ENCODE data around the gene HSP90AB1.

HSP90AB1 gene

DNA sequence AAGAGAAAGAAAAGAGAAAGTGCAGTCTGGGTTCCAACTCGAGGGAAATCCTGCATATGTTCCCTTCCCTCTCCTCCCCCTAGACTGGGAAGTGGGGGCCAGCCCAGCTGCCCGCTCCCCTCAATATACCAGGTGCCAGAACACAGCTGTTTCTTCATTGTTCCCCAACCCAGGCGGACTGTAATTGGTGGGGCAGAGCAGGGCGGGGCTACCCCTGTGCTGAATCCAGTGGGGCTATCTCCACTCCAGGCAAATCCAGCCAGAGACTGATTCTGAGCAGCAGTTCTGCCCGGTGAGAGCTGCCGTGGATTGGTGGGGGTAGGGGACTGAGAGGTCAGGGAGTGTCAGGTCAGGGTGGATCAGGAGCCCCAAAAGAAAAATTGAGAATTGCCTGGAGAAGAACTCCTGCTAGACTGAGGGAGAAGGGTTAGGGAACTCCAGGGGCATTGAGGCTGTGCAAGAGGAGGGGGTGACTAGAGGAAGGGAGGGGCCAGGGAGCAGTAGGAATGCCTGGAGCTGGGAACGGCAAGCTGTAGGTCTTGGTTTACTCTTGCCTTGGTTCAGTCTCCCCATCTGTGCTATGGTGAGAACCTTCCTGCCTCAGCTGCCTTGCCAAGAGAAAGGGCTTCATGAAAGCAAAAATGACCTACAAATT is 30.1 kb upstream of the HSP90AB1 start, which contains the start of gene MYMX:
Gene MYMX, plus strand, starts transcription at position 250 of the 655 bp plus-strand sequence. CDS start 546 bp downstream, outside the sequence.
- peaks cover 22 to 43% of the 10 kb centered on the region in 2 donors for H3K4me1 ChIP-seq (ENCODE audit: control insufficient read depth in 1 of 2, insufficient read depth in 2 of 2, low read length in 2 of 2)
- no peaks in the 10 kb centered on the region for H3K27me3 ChIP-seq (ENCODE audit: low read depth, low read length)
- H3K9me3 ChIP-seq (ENCODE audit: control insufficient read depth in 1 of 2, low read length in 2 of 2), result no peaks in the 10 kb centered on the region
- H3K27ac ChIP-seq (ENCODE audit: low read length), result peak within 1 kb of the TSS; percentile 67
- H3K36me3 ChIP-seq (ENCODE audit: control insufficient read depth in 1 of 2, insufficient read depth in 2 of 2, low read length in 2 of 2), result no peaks in the 10 kb centered on the region
- peak within 1 kb of the TSS in 1 of 2 donors; percentile 29 for H3K4me3 ChIP-seq (ENCODE audit: low read depth in 1 of 2, low read length in 2 of 2)

DNA sequence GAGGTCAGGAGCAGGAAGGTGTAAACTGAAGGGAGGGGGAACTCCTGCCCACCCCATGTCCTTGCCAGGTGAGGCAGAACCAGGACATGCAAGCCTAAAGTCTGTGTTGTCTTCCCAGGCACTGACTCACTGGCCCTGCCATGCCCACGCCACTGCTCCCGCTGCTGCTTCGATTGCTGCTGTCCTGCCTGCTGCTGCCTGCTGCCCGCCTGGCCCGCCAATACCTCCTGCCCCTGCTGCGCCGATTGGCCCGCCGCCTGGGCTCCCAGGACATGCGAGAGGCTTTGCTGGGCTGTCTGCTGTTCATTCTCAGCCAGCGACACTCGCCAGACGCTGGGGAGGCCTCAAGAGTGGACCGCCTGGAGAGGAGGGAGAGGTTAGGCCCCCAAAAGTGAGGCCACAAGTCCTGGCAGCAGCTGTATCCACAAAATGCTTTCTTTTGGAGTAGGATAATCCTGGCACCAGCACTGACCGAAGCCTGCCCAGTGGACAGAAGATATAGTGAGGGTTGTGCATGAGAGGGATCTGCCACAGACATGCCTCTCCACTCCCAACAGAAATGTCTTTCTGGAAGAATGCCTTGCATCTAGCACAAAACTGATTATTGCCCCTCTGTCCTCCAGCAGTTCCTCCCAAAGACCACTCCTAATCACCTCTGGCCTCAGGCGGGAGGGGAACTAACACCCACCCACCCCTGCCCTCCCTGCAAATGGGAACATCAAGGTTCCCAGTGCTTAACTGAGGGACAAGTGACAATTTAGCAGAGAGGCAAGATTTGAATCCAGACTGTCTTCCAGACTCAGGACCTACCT is 29.4 kb upstream of the HSP90AB1 start:
- Histone ChIP-seq H3K4me1 (ENCODE audit: control insufficient read depth in 1 of 2, insufficient read depth in 2 of 2, low read length in 2 of 2) (peaks cover 26 to 50% of the 10 kb centered on the region in 2 donors), H3K36me3 (ENCODE audit: control insufficient read depth in 1 of 2, insufficient read depth in 2 of 2, low read length in 2 of 2) (no peaks in the 10 kb centered on the region), H3K27ac (ENCODE audit: low read length) (peak overlapping the region; percentile 67), H3K27me3 (ENCODE audit: low read depth, low read length) (no peaks in the 10 kb centered on the region), H3K4me3 (ENCODE audit: low read depth in 1 of 2, low read length in 2 of 2) (peak overlapping the region in 1 of 2 donors; percentile 29), H3K9me3 (ENCODE audit: control insufficient read depth in 1 of 2, low read length in 2 of 2) (no peaks in the 10 kb centered on the region)

DNA sequence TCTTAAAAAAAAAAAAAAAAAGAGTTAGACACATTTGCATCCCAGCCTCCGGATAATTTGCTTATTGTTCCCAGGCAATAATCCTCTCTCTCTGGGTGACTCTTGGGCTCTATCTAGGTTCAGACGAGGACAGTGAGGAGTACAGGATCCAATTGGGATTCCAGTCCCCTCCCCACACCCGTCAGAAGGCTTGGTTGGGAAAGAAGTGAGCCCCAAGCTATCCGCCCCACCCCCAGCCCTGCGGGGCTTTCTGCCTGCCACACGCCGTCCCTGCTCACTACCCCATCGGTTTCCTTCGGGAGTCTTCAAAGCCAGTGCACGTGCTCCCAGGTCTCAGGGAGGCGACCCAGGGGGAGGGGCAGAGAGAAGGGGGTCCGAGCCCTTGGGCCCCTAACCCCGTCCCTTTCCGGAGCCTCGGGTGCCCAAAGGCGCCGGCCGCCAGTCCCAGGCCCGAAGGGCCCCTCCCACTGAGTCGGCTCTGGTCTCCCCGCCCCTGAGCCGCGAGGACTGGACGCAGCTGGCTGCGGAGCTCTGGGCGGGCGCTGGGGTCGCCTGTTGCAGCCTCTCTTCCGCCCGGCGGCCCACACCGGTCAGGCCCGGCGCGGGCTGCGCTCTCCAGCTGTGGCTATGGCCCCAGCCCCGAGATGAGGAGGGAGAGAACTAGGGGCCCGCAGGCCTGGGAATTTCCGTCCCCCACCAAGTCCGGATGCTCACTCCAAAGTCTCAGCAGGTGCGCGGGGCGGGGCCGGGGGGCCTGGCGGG is 27.7 kb upstream of the HSP90AB1 start:
- peak overlapping the region; percentile 63 to 72 for H3K4me3 ChIP-seq (ENCODE audit: low read depth in 1 of 2, low read length in 2 of 2)
- H3K36me3 ChIP-seq (ENCODE audit: control insufficient read depth in 1 of 2, insufficient read depth in 2 of 2, low read length in 2 of 2), result no peaks in the 10 kb centered on the region
- H3K27me3 ChIP-seq (ENCODE audit: low read depth, low read length), result no peaks in the 10 kb centered on the region
- no peaks in the 10 kb centered on the region for H3K9me3 ChIP-seq (ENCODE audit: control insufficient read depth in 1 of 2, low read length in 2 of 2)
- peaks cover 31 to 60% of the 10 kb centered on the region in 2 donors for H3K4me1 ChIP-seq (ENCODE audit: control insufficient read depth in 1 of 2, insufficient read depth in 2 of 2, low read length in 2 of 2)
- peak overlapping the region; percentile 49 for H3K27ac ChIP-seq (ENCODE audit: low read length)

DNA sequence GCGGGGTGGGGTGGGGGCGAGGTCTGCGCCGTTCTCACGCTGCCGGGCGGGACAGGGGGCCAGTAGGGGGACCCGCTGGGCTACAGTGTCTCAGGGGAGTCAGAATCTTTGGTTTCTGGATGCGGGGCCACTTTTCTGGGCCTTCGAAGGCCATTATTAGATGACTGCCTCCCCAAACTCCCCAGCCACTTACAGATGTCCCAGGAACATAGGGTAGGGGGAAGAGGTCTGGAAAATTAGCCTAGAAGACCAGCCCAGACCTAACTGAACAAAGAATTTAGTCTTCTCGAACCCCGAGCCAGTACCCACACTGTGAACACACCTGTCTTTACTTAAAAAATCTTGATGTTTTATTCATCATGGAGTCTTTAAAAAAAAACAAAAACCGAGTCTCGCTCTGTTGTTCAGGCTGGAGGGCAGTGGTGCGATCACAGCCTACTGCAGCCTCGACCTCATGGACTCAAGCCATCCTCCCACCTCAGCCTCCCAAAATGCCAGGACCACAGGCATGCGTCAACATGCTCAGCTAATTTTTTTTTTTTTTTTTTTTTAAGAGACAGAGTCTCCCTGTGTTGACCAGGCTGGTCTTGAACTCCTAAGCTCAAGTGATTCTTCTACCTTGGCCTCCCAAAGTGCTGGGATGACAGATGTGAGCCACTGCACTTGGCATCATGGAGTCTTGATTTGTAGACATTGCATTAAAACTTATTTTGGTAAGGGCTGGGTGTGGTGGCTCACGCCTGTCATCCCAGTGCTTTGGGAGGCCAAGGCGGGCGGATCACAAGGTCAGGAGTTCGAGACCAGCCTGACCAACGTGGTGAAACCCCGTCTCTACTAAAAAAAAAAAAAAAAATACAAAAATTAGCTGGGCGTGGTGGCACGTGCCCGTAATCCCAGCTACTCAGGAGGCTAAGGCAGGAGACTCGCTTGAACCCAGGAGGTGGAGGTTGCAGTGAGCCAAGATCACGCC is 26.8 kb upstream of the HSP90AB1 start:
- H3K36me3 ChIP-seq (ENCODE audit: control insufficient read depth in 1 of 2, insufficient read depth in 2 of 2, low read length in 2 of 2), result no peaks in the 10 kb centered on the region
- H3K27me3 ChIP-seq (ENCODE audit: low read depth, low read length), result no peaks in the 10 kb centered on the region
- H3K4me3 ChIP-seq (ENCODE audit: low read depth in 1 of 2, low read length in 2 of 2), result peak overlapping the region; percentile 46 to 72
- H3K9me3 ChIP-seq (ENCODE audit: control insufficient read depth in 1 of 2, low read length in 2 of 2), result no peaks in the 10 kb centered on the region
- H3K4me1 ChIP-seq (ENCODE audit: control insufficient read depth in 1 of 2, insufficient read depth in 2 of 2, low read length in 2 of 2), result peaks cover 36 to 68% of the 10 kb centered on the region in 2 donors
- H3K27ac ChIP-seq (ENCODE audit: low read length), result no peak overlapping the region

DNA sequence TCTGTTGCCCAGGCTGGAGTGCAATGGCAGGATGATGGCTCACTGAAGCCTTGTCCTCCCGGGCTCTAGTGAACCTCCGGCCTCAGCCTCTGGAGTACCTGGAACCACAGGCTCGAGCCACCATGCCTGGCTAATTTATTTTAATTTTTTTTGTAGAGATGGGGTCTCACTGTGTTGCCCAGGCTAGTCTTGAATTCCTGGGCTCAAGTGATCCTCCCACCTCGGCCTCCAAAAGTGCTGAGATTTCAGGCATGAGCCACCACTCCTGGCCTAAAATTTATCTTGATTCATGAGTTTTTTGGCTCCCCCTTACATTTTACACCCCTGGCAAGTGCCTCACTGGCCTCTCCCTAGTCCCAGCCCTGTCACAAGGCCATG is 26.0 kb upstream of the HSP90AB1 start:
- peaks cover 36 to 76% of the 10 kb centered on the region in 2 donors for H3K4me1 ChIP-seq (ENCODE audit: control insufficient read depth in 1 of 2, insufficient read depth in 2 of 2, low read length in 2 of 2)
- no peaks in the 10 kb centered on the region for H3K27me3 ChIP-seq (ENCODE audit: low read depth, low read length)
- no peaks in the 10 kb centered on the region for H3K9me3 ChIP-seq (ENCODE audit: control insufficient read depth in 1 of 2, low read length in 2 of 2)
- no peaks in the 10 kb centered on the region for H3K36me3 ChIP-seq (ENCODE audit: control insufficient read depth in 1 of 2, insufficient read depth in 2 of 2, low read length in 2 of 2)
- peak overlapping the region; percentile 27 for H3K27ac ChIP-seq (ENCODE audit: low read length)
- H3K4me3 ChIP-seq (ENCODE audit: low read depth in 1 of 2, low read length in 2 of 2), result no peak overlapping the region

DNA sequence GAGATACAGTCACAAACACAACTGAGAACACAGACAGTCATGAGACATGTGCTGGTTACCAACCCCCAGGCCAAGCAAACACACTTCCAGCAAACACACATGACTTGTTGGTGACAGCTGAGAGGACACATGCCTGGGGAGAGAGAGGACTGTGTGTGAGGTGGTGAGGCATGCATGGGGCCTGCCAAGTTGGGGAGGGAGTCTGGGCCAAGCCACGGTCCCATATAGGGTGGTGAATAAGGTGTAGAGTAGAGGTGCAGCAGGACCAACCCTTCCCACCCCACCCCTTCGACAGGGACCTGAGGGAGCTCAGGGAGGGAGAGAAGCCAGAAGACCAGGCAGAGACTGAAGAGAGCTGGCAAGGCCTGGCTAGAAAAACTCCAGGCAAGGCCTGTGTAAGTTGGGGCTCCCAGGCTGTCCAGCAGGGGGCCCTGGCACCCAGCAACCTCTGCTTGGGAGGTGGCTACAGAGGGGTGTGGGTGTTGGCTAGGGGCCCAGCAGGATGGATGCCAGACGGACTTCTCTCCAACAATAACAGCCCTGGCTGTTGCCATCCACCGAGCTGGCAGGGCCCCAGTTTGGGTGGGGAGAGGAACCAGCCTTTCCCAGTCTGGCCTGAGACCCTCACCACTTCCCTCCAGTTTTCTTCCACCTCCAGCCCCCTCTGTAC is 25.5 kb upstream of the HSP90AB1 start:
- Histone ChIP-seq H3K36me3 (ENCODE audit: control insufficient read depth in 1 of 2, insufficient read depth in 2 of 2, low read length in 2 of 2) (no peaks in the 10 kb centered on the region), H3K27me3 (ENCODE audit: low read depth, low read length) (no peaks in the 10 kb centered on the region), H3K4me1 (ENCODE audit: control insufficient read depth in 1 of 2, insufficient read depth in 2 of 2, low read length in 2 of 2) (peaks cover 36 to 81% of the 10 kb centered on the region in 2 donors), H3K27ac (ENCODE audit: low read length) (peak overlapping the region; percentile 27), H3K9me3 (ENCODE audit: control insufficient read depth in 1 of 2, low read length in 2 of 2) (no peaks in the 10 kb centered on the region), H3K4me3 (ENCODE audit: low read depth in 1 of 2, low read length in 2 of 2) (no peak overlapping the region)

DNA sequence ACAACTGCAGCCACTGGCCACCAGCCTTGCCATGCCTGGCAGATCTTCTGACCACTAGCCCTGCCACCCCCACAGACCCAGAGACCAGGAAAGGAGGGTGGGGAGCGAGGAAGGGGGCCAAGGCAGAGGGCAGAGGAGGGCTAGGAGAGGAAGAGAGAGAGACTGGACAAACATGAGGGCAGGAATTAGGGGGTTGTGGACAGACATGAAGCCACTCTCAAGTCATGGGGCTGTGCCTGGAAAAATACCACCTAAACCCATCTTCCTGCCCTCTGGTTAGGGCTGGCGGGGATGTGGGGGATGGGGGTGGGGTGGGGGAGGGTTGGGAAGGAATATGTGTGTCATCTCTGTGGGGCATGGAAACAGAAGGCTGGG is 25.0 kb upstream of the HSP90AB1 start:
- Histone ChIP-seq H3K4me1 (ENCODE audit: control insufficient read depth in 1 of 2, insufficient read depth in 2 of 2, low read length in 2 of 2) (peaks cover 32 to 82% of the 10 kb centered on the region in 2 donors), H3K27ac (ENCODE audit: low read length) (peak overlapping the region; percentile 27), H3K4me3 (ENCODE audit: low read depth in 1 of 2, low read length in 2 of 2) (no peak overlapping the region), H3K27me3 (ENCODE audit: low read depth, low read length) (no peaks in the 10 kb centered on the region), H3K36me3 (ENCODE audit: control insufficient read depth in 1 of 2, insufficient read depth in 2 of 2, low read length in 2 of 2) (no peaks in the 10 kb centered on the region), H3K9me3 (ENCODE audit: control insufficient read depth in 1 of 2, low read length in 2 of 2) (no peaks in the 10 kb centered on the region)

DNA sequence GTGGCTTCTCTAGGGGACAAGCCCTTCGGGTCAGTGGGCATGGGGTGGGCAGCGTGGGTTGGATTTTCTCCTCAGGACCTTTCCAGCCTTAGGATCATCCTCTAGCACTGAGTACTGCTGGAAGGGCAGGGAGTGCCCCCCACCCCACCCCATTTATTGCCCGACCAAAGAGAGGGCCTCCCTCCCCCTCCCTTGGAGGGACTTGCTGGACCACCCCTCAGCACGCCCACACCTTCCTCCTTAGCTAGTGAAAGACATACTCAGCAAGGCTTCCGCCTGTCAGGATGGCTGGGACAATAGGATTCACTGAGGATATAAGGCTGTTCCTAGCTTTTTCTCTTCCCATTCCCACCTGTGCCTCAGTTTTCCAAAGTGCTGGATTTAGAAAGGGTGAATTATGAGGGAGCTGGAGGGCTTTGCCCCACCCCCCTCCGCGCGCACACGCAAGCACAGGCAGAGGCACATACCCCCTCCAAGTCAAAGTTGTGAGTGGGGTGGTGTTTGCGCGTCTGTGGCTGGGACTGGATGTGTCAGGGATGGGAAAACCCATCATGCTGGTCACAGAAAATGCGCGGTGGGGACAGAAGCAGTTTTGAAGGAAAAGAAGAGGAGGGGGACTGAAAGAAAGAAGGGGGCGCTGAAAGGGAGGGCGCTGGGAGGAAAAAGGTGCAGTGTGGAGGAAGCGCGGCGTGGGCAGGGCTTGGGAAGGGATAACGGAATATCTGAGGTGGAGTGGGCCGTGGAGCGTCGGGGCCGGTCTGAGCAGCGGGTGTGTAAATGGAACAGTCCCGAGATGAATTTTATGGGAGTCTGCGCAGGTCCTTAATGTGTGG is 24.2 kb upstream of the HSP90AB1 start:
- Histone ChIP-seq H3K4me1 (ENCODE audit: control insufficient read depth in 1 of 2, insufficient read depth in 2 of 2, low read length in 2 of 2) (peaks cover 30 to 82% of the 10 kb centered on the region in 2 donors), H3K27me3 (ENCODE audit: low read depth, low read length) (no peaks in the 10 kb centered on the region), H3K9me3 (ENCODE audit: control insufficient read depth in 1 of 2, low read length in 2 of 2) (no peaks in the 10 kb centered on the region), H3K4me3 (ENCODE audit: low read depth in 1 of 2, low read length in 2 of 2) (peak overlapping the region; percentile 50 to 76), H3K36me3 (ENCODE audit: control insufficient read depth in 1 of 2, insufficient read depth in 2 of 2, low read length in 2 of 2) (no peaks in the 10 kb centered on the region), H3K27ac (ENCODE audit: low read length) (peak overlapping the region; percentile 51)

DNA sequence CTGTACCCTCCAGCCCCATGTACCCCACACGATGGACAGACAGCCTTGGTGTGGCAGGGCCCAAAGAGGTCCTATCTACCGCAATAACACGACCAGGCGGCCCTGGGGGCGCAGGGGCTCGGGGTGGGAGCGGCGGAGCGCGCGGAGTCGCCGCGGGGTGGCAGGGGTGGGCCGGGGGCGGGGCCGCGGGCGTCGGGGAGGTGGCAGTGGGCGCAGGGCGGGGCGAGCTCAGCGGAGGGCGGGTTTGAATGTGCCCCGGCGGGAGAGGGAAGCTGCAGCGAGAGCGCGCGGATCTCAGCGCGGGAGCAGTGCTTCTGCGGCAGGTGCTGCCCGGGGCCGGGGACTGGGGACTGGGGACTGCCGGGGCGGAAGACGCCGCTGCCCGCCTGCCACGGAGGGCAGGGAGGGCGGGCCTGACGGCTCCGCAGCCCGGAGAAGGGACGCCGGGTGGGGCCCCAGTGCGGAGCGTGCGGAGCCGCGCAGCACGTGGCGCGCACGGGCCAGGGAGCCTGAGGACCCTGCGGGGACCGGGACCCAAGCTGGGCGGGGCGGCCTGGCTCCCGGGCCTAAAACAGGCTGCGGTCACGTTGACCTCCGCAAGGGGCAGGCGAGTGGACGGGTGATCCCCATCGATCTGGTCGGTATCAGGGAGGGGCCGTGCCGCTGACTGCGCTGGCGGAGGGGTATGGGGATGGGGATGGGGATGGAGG is 23.4 kb upstream of the HSP90AB1 start, which contains the start of gene SLC29A1:
Gene SLC29A1, plus strand, starts transcription at position 277 of the 710 bp plus-strand sequence. CDS start 3,719 bp downstream, outside the sequence.
- H3K27ac ChIP-seq (ENCODE audit: low read length), result peak within 1 kb of the TSS; percentile 51
- H3K4me1 ChIP-seq (ENCODE audit: control insufficient read depth in 1 of 2, insufficient read depth in 2 of 2, low read length in 2 of 2), result peaks cover 23 to 84% of the 10 kb centered on the region in 2 donors
- peak within 1 kb of the TSS; percentile 62 to 76 for H3K4me3 ChIP-seq (ENCODE audit: low read depth in 1 of 2, low read length in 2 of 2)
- no peaks in the 10 kb centered on the region for H3K36me3 ChIP-seq (ENCODE audit: control insufficient read depth in 1 of 2, insufficient read depth in 2 of 2, low read length in 2 of 2)
- no peaks in the 10 kb centered on the region for H3K27me3 ChIP-seq (ENCODE audit: low read depth, low read length)
- no peaks in the 10 kb centered on the region for H3K9me3 ChIP-seq (ENCODE audit: control insufficient read depth in 1 of 2, low read length in 2 of 2)

All from muscle layer of duodenum (tissue), 2 donors.